ENCODE measurements around the gene NPTXR. TPM values are rescaled to one million over a fixed set of nuclear protein-coding genes. Genes with fewer than 3 reads are reported as not detected.

Gene NPTXR
- total and polyA plus RNA-seq, 7 donors: under 0.01 to 14.4 (median 4.2) TPM; not detected in 1

GRCh38 chr22:38864361-38865191 is 20.7 kb upstream of the NPTXR start:
- peaks cover 0 to 87% (median 79%) of the 10 kb centered on the region in 4 donors for H3K4me1 ChIP-seq
- no peak overlapping the region for H3K4me3 ChIP-seq
- no peaks in the 10 kb centered on the region for H3K9me3 ChIP-seq
- 33 to 63% methylated on average over 24 of the region's 24 CpGs for WGBS, 2 donors
- intact Hi-C loops (cut with DNase I): loop anchor here (5.0 kb wide), 1 partner anchor 92 kb away; no protein-coding TSS in a partner anchor
- peak; percentile 75 for DNase-seq
- TF ChIP-seq EP300 (IDR thresholded peaks at IDR 0.05) (no peak), CTCF (IDR thresholded peaks at IDR 0.05) (no peak), POLR2A (IDR thresholded peaks at IDR 0.05) (no peak), POLR2AphosphoS5 (IDR thresholded peaks at IDR 0.05) (no peak)
- H3K36me3 ChIP-seq: peaks cover 14 to 42% (median 22%) of the 10 kb centered on the region in 4 donors
- peak overlapping the region; percentile 66 to 81 (median 67) for H3K27ac ChIP-seq
- no peaks in the 10 kb centered on the region for H3K27me3 ChIP-seq

DNA sequence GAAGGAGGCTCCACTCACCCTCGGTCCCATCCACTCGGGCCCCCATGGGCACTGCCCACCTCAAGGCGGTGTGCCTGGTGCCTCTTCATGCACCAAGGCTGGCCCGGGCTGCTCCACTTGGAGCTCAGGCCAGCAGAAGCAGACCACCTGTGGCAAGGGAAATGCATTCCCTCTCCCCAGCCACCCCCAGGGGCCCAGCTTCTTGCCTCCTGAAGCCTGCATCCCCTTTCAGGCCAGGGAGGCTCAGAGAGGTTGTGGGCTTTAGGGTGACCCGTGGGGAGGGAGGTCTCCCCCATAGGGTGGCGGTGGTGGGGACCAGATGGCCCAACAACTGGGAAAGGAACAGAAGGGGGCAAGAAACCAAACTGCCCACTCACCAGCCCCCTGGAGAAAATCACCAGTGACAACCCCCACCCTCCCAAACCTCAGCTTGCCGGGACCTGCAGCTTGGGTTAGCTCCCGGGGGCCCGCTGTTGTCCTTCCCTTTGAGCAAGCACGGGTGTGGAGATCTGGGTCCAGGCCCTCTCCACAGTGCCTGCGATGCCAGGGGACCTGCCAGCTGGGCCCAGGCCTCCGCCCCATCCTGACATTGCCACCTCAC is 19.8 kb upstream of the NPTXR start:
- H3K4me1 ChIP-seq: peaks cover 0 to 77% (median 70%) of the 10 kb centered on the region in 4 donors
- no peak for TF ChIP-seq POLR2A (IDR thresholded peaks at IDR 0.05)
- TF ChIP-seq EP300 (IDR thresholded peaks at IDR 0.05): no peak
- TF ChIP-seq POLR2AphosphoS5 (IDR thresholded peaks at IDR 0.05): no peak
- TF ChIP-seq CTCF (IDR thresholded peaks at IDR 0.05): no peak
- peak; percentile 66 for DNase-seq
- peaks cover 11 to 36% (median 20%) of the 10 kb centered on the region in 4 donors for H3K36me3 ChIP-seq
- 83 to 84% methylated on average over 12 of the region's 12 CpGs for WGBS, 2 donors
- H3K4me3 ChIP-seq: no peak overlapping the region
- no peaks in the 10 kb centered on the region for H3K27me3 ChIP-seq
- intact Hi-C loops (cut with DNase I): loop anchor here (5.0 kb wide), 1 partner anchor 91 kb away; no protein-coding TSS in a partner anchor
- H3K9me3 ChIP-seq: no peaks in the 10 kb centered on the region
- peak overlapping the region; percentile 66 to 81 (median 67) for H3K27ac ChIP-seq

DNA sequence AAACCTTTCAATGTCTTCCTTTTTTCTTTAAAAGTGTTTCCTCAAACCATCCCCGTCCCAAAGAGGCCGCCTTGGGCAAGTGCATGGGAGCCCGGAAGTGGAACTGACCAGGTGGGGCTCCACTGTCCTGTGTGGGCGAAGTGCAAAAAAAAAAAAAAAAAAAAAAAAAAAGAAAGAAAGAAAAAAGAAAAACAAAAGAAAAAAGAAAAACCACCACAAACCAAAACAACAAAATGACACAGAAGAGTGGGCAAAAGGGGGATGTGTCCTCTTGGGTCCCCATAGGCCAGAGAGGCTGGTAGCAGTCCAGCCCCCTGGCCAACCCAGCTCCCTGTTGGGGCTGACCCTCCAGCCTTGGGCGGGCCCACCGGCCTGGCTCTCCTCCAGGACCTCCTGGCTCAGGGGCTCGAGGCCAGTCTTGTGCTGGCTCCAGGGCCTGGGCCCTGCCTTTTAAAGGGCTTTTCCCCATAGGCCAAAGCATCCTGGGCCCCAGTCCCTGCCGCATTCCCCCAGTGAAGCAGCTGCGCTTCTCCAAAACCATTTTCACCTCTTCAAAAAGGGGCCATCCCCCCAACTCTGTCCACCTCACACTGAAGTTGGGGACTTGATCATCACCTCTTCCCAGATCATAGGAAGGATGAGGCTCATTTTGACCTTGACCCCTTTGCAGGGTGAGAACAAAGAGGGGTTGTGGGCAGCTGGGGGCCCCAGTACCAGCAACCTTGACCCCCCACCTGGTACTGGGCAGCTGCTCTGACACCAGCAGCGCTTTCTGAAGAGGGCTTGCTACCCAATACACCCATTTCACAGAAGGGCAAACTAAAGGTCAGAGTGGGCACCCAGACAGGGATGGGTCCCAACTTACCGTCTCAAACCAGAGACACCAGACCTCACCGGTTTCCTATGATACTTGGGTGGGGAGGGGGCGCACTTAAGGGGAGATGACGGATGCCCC is 18.8 kb upstream of the NPTXR start:
- intact Hi-C loops (cut with DNase I): loop anchor here (5.0 kb wide), 1 partner anchor 90 kb away; no protein-coding TSS in a partner anchor

More for the DNA sequence above, 18.8 kb upstream of the NPTXR start:
- no peak for TF ChIP-seq POLR2AphosphoS5 (IDR thresholded peaks at IDR 0.05)
- TF ChIP-seq POLR2A (IDR thresholded peaks at IDR 0.05): no peak
- TF ChIP-seq EP300 (IDR thresholded peaks at IDR 0.05): no peak
- no peak for TF ChIP-seq CTCF (IDR thresholded peaks at IDR 0.05)
- WGBS, 2 donors: 76 to 80% methylated on average over 14 of the region's 14 CpGs
- H3K4me1 ChIP-seq: peaks cover 0 to 67% (median 61%) of the 10 kb centered on the region in 4 donors
- peaks cover 11 to 26% (median 20%) of the 10 kb centered on the region in 4 donors for H3K36me3 ChIP-seq
- no peak overlapping the region for H3K4me3 ChIP-seq
- H3K27ac ChIP-seq: peak overlapping the region; percentile 52 to 81 (median 66)
- H3K9me3 ChIP-seq: no peaks in the 10 kb centered on the region
- DNase-seq: peak; percentile 87
- no peaks in the 10 kb centered on the region for H3K27me3 ChIP-seq
